Measurements from ENCODE around the gene MAN1C1. TPM values are rescaled to one million over a fixed set of nuclear protein-coding genes. Genes with fewer than 3 reads are reported as not detected.

Gene MAN1C1
- total RNA-seq, 1 donor from 2014 or later: 6.8 TPM

- no peak for DNase-seq (ENCODE audit: low spot score)
- Mint-ChIP-seq H3K4me3 (no peak overlapping the region), H3K27me3 (ENCODE audit: insufficient read depth, low read depth) (peaks cover 4% of the 10 kb centered on the region), H3K9me3 (no peaks in the 10 kb centered on the region), H3K27ac (no peak overlapping the region), H3K4me1 (peaks cover 30% of the 10 kb centered on the region), H3K36me3 (no peaks in the 10 kb centered on the region)
- Histone ChIP-seq H3K27me3 (no peaks in the 10 kb centered on the region), H3K79me2 (ENCODE audit: low read depth) (no peaks in the 10 kb centered on the region), H3K9me3 (ENCODE audit: low read depth) (no peaks in the 10 kb centered on the region), H3K9ac (no peak overlapping the region), H2AFZ (replicated peaks) (no peak overlapping the region), H3K4me1 (peaks cover 31% of the 10 kb centered on the region), H3K27ac (no peak overlapping the region), H4K20me1 (ENCODE audit: low read depth) (peaks cover 4% of the 10 kb centered on the region), H3F3A (ENCODE audit: low read depth) (peaks cover 30% of the 10 kb centered on the region), H3K36me3 (no peaks in the 10 kb centered on the region), H3K4me2 (no peak overlapping the region), H3K4me3 (no peak overlapping the region)
- TF ChIP-seq CTCF (IDR thresholded peaks at IDR 0.05): no peak
- no peak for TF ChIP-seq EZH2 (IDR thresholded peaks at IDR 0.05)
- TF ChIP-seq EZH2phosphoT487 (IDR thresholded peaks at IDR 0.05): no peak
Measured at GRCh38 chr1:25712299-25712970, 95.8 kb downstream of the MAN1C1 start.

GRCh38 chr1:25713961-25714360, 97.4 kb downstream of the MAN1C1 start:
- Histone ChIP-seq H3F3A (ENCODE audit: low read depth) (peaks cover 15% of the 10 kb centered on the region), H3K9me3 (ENCODE audit: low read depth) (no peaks in the 10 kb centered on the region), H3K4me2 (no peak overlapping the region), H3K79me2 (ENCODE audit: low read depth) (no peaks in the 10 kb centered on the region), H4K20me1 (ENCODE audit: low read depth) (no peaks in the 10 kb centered on the region), H3K9ac (no peak overlapping the region), H3K27me3 (no peaks in the 10 kb centered on the region), H3K36me3 (no peaks in the 10 kb centered on the region), H3K4me3 (no peak overlapping the region), H3K27ac (no peak overlapping the region), H2AFZ (replicated peaks) (no peak overlapping the region), H3K4me1 (peaks cover 16% of the 10 kb centered on the region)
- H3K36me3 Mint-ChIP-seq: no peaks in the 10 kb centered on the region
- no peak overlapping the region for H3K27ac Mint-ChIP-seq
- peaks cover 6% of the 10 kb centered on the region for H3K27me3 Mint-ChIP-seq (ENCODE audit: insufficient read depth, low read depth)
- H3K4me1 Mint-ChIP-seq: peaks cover 17% of the 10 kb centered on the region
- no peak for DNase-seq (ENCODE audit: low spot score)
- TF ChIP-seq EZH2phosphoT487 (IDR thresholded peaks at IDR 0.05) (no peak), EZH2 (IDR thresholded peaks at IDR 0.05) (no peak), CTCF (IDR thresholded peaks at IDR 0.05) (no peak)
- H3K4me3 Mint-ChIP-seq: no peak overlapping the region
- no peaks in the 10 kb centered on the region for H3K9me3 Mint-ChIP-seq

- Mint-ChIP-seq H3K27me3 (ENCODE audit: insufficient read depth, low read depth) (peaks cover 6% of the 10 kb centered on the region), H3K4me3 (no peak overlapping the region), H3K36me3 (no peaks in the 10 kb centered on the region), H3K9me3 (no peaks in the 10 kb centered on the region), H3K4me1 (peaks cover 16% of the 10 kb centered on the region), H3K27ac (no peak overlapping the region)
- H3K4me2 ChIP-seq: no peak overlapping the region
- DNase-seq (ENCODE audit: low spot score): no peak
- H3K4me1 ChIP-seq: peaks cover 11% of the 10 kb centered on the region
- TF ChIP-seq EZH2phosphoT487 (IDR thresholded peaks at IDR 0.05) (no peak), EZH2 (IDR thresholded peaks at IDR 0.05) (no peak), CTCF (IDR thresholded peaks at IDR 0.05) (no peak)
- H3K27ac ChIP-seq: no peak overlapping the region
- no peak overlapping the region for H3K4me3 ChIP-seq
- no peaks in the 10 kb centered on the region for H3K79me2 ChIP-seq (ENCODE audit: low read depth)
- H4K20me1 ChIP-seq (ENCODE audit: low read depth): no peaks in the 10 kb centered on the region
- no peaks in the 10 kb centered on the region for H3K36me3 ChIP-seq
- no peak overlapping the region for H3K9ac ChIP-seq
- H3K9me3 ChIP-seq (ENCODE audit: low read depth): no peaks in the 10 kb centered on the region
- no peaks in the 10 kb centered on the region for H3K27me3 ChIP-seq
- no peak overlapping the region for H2AFZ ChIP-seq (replicated peaks)
- H3F3A ChIP-seq (ENCODE audit: low read depth): peaks cover 10% of the 10 kb centered on the region
Measured at GRCh38 chr1:25714372-25714931, 97.9 kb downstream of the MAN1C1 start.

All from neural progenitor cell (in vitro differentiated cells).